ENCODE data around the gene IFNG-AS1.

The IFNG-AS1 gene

GRCh38 chr12:67989184-67989920 lies at the start of gene IFNG-AS1:
TSS of gene IFNG-AS1 (plus strand) at chr12:67989447.
- DNase-seq (ENCODE audit: low read depth) = no peak
- no peak within 1 kb of the TSS for H3K4me3 ChIP-seq (ENCODE audit: low read depth, low read length)

GRCh38 chr12:67939611-67940010 lies 49.6 kb upstream of the IFNG-AS1 start:
- DNase-seq (ENCODE audit: low read depth) = no peak

GRCh38 chr12:67940780-67941243 lies 48.4 kb upstream of the IFNG-AS1 start:
- DNase-seq (ENCODE audit: low read depth) = no peak

More at GRCh38 chr12:67939611-67940010, 49.6 kb upstream of the IFNG-AS1 start:
- H3K4me3 ChIP-seq (ENCODE audit: low read depth, low read length) = no peak overlapping the region

GRCh38 chr12:67942724-67943123 lies 46.5 kb upstream of the IFNG-AS1 start:
- DNase-seq (ENCODE audit: low read depth) = no peak
- H3K4me3 ChIP-seq (ENCODE audit: low read depth, low read length) = no peak overlapping the region

More at GRCh38 chr12:67940780-67941243, 48.4 kb upstream of the IFNG-AS1 start:
- no peak overlapping the region for H3K4me3 ChIP-seq (ENCODE audit: low read depth, low read length)

- no peak overlapping the region for H3K4me3 ChIP-seq (ENCODE audit: low read depth, low read length)
- DNase-seq (ENCODE audit: low read depth) = no peak
Observed at GRCh38 chr12:67943141-67943892, 45.9 kb upstream of the IFNG-AS1 start.

- H3K4me3 ChIP-seq (ENCODE audit: low read depth, low read length) = no peak overlapping the region
- DNase-seq (ENCODE audit: low read depth) = no peak
Observed at GRCh38 chr12:67944093-67944492, 45.2 kb upstream of the IFNG-AS1 start.

- no peak for DNase-seq (ENCODE audit: low read depth)
Observed at GRCh38 chr12:67952787-67953186, 36.5 kb upstream of the IFNG-AS1 start.

GRCh38 chr12:67957383-67957782 lies 31.9 kb upstream of the IFNG-AS1 start:
- no peak for DNase-seq (ENCODE audit: low read depth)
- no peak overlapping the region for H3K4me3 ChIP-seq (ENCODE audit: low read depth, low read length)

More at GRCh38 chr12:67952787-67953186, 36.5 kb upstream of the IFNG-AS1 start:
- H3K4me3 ChIP-seq (ENCODE audit: low read depth, low read length) = no peak overlapping the region

GRCh38 chr12:67958187-67958586 lies 31.1 kb upstream of the IFNG-AS1 start:
- no peak for DNase-seq (ENCODE audit: low read depth)
- H3K4me3 ChIP-seq (ENCODE audit: low read depth, low read length) = no peak overlapping the region

- no peak for DNase-seq (ENCODE audit: low read depth)
Observed at GRCh38 chr12:67964456-67964855, 24.8 kb upstream of the IFNG-AS1 start.

GRCh38 chr12:67966560-67966959 lies 22.7 kb upstream of the IFNG-AS1 start:
- H3K4me3 ChIP-seq (ENCODE audit: low read depth, low read length) = no peak overlapping the region
- DNase-seq (ENCODE audit: low read depth) = no peak

More at GRCh38 chr12:67964456-67964855, 24.8 kb upstream of the IFNG-AS1 start:
- no peak overlapping the region for H3K4me3 ChIP-seq (ENCODE audit: low read depth, low read length)

GRCh38 chr12:67968321-67968720 lies 20.9 kb upstream of the IFNG-AS1 start:
- no peak overlapping the region for H3K4me3 ChIP-seq (ENCODE audit: low read depth, low read length)
- no peak for DNase-seq (ENCODE audit: low read depth)

- H3K4me3 ChIP-seq (ENCODE audit: low read depth, low read length) = no peak overlapping the region
- DNase-seq (ENCODE audit: low read depth) = no peak
Observed at GRCh38 chr12:67968725-67969124, 20.5 kb upstream of the IFNG-AS1 start.

GRCh38 chr12:67969134-67969802 lies 20.0 kb upstream of the IFNG-AS1 start:
- no peak overlapping the region for H3K4me3 ChIP-seq (ENCODE audit: low read depth, low read length)
- DNase-seq (ENCODE audit: low read depth) = no peak

- DNase-seq (ENCODE audit: low read depth) = no peak
- no peak overlapping the region for H3K4me3 ChIP-seq (ENCODE audit: low read depth, low read length)
Observed at GRCh38 chr12:67977668-67978067, 11.6 kb upstream of the IFNG-AS1 start.

GRCh38 chr12:67980391-67980790 lies 8.9 kb upstream of the IFNG-AS1 start:
- DNase-seq (ENCODE audit: low read depth) = no peak

GRCh38 chr12:67981287-67982162 lies 7.7 kb upstream of the IFNG-AS1 start:
- no peak overlapping the region for H3K4me3 ChIP-seq (ENCODE audit: low read depth, low read length)

More at GRCh38 chr12:67980391-67980790, 8.9 kb upstream of the IFNG-AS1 start:
- no peak overlapping the region for H3K4me3 ChIP-seq (ENCODE audit: low read depth, low read length)

GRCh38 chr12:67982164-67982563 lies 7.1 kb upstream of the IFNG-AS1 start:
- no peak for DNase-seq (ENCODE audit: low read depth)
- no peak overlapping the region for H3K4me3 ChIP-seq (ENCODE audit: low read depth, low read length)

More at GRCh38 chr12:67981287-67982162, 7.7 kb upstream of the IFNG-AS1 start:
- peak; percentile 85 for DNase-seq (ENCODE audit: low read depth)

- DNase-seq (ENCODE audit: low read depth) = no peak
- H3K4me3 ChIP-seq (ENCODE audit: low read depth, low read length) = no peak overlapping the region
Observed at GRCh38 chr12:67986632-67987031, 2.6 kb upstream of the IFNG-AS1 start.

All from skeletal muscle cell (primary cell).